SK-N-SH treated with all-trans-retinoic acid at 6 μM for 48 hours (cell line): ENCODE data around the gene CLVS2.

Experiments
- RARB ChIP-seq: fragments of 250-450 bp; sonication (Bioruptor Pico); IDR thresholded peaks from 2 replicates; pipeline ENCODE4 v1.8.0; 2021; ENCODE audit warnings: mild to moderate bottlenecking, moderate library complexity
- ZFP30 ChIP-seq: fragments of 450-650 bp; formaldehyde crosslinking; IDR thresholded peaks from 2 replicates; pipeline ENCODE4 v1.5.0; 2022; ENCODE audit warnings: mild to moderate bottlenecking, moderate library complexity

GRCh38 chr6:123027408-123027807 lies 31.4 kb downstream of the CLVS2 start:
- TF ChIP-seq RARB (CRISPR knock-in tag) (no peak), ZFP30 (CRISPR knock-in tag) (no peak)
